ENCODE measurements around the gene RPS15.

The RPS15 gene

GRCh38 chr19:1481224-1481892 lies 43.2 kb downstream of the RPS15 start:
- no peak overlapping the region for H3K27ac Mint-ChIP-seq
- no peak overlapping the region for H3K4me3 Mint-ChIP-seq
- H3K36me3 Mint-ChIP-seq (ENCODE audit: low read depth): peaks cover 3% of the 10 kb centered on the region
- H3K27me3 Mint-ChIP-seq (ENCODE audit: low read depth): no peaks in the 10 kb centered on the region
- no peaks in the 10 kb centered on the region for H3K9me3 Mint-ChIP-seq
- peaks cover 12% of the 10 kb centered on the region for H3K4me1 Mint-ChIP-seq (ENCODE audit: low read depth)

GRCh38 chr19:1481893-1482360 lies 43.7 kb downstream of the RPS15 start:
- H3K27ac Mint-ChIP-seq: no peak overlapping the region
- peaks cover 3% of the 10 kb centered on the region for H3K36me3 Mint-ChIP-seq (ENCODE audit: low read depth)
- H3K9me3 Mint-ChIP-seq: no peaks in the 10 kb centered on the region
- peaks cover 12% of the 10 kb centered on the region for H3K4me1 Mint-ChIP-seq (ENCODE audit: low read depth)
- no peak overlapping the region for H3K4me3 Mint-ChIP-seq
- no peaks in the 10 kb centered on the region for H3K27me3 Mint-ChIP-seq (ENCODE audit: low read depth)

- H3K27ac Mint-ChIP-seq: no peak overlapping the region
- peaks cover 7% of the 10 kb centered on the region for H3K4me1 Mint-ChIP-seq (ENCODE audit: low read depth)
- no peaks in the 10 kb centered on the region for H3K9me3 Mint-ChIP-seq
- H3K27me3 Mint-ChIP-seq (ENCODE audit: low read depth): no peaks in the 10 kb centered on the region
- H3K4me3 Mint-ChIP-seq: no peak overlapping the region
- peaks cover 3% of the 10 kb centered on the region for H3K36me3 Mint-ChIP-seq (ENCODE audit: low read depth)
Measured at GRCh38 chr19:1482361-1483130, 44.4 kb downstream of the RPS15 start.

GRCh38 chr19:1483131-1483978 lies 45.2 kb downstream of the RPS15 start:
- Mint-ChIP-seq H3K4me3 (no peak overlapping the region), H3K36me3 (ENCODE audit: low read depth) (peaks cover 3% of the 10 kb centered on the region), H3K4me1 (ENCODE audit: low read depth) (peaks cover 7% of the 10 kb centered on the region), H3K27ac (no peak overlapping the region), H3K9me3 (no peaks in the 10 kb centered on the region), H3K27me3 (ENCODE audit: low read depth) (no peaks in the 10 kb centered on the region)

GRCh38 chr19:1483979-1484428 lies 45.8 kb downstream of the RPS15 start:
- Mint-ChIP-seq H3K27ac (no peak overlapping the region), H3K9me3 (no peaks in the 10 kb centered on the region), H3K27me3 (ENCODE audit: low read depth) (no peaks in the 10 kb centered on the region), H3K36me3 (ENCODE audit: low read depth) (peaks cover 2% of the 10 kb centered on the region), H3K4me1 (ENCODE audit: low read depth) (peaks cover 6% of the 10 kb centered on the region), H3K4me3 (no peak overlapping the region)

GRCh38 chr19:1486720-1487575 lies 48.8 kb downstream of the RPS15 start:
- Mint-ChIP-seq H3K27me3 (ENCODE audit: low read depth) (peaks cover 9% of the 10 kb centered on the region), H3K36me3 (ENCODE audit: low read depth) (no peaks in the 10 kb centered on the region), H3K27ac (no peak overlapping the region), H3K4me3 (no peak overlapping the region), H3K9me3 (no peaks in the 10 kb centered on the region), H3K4me1 (ENCODE audit: low read depth) (peaks cover 5% of the 10 kb centered on the region)

- H3K4me1 Mint-ChIP-seq (ENCODE audit: low read depth): peaks cover 5% of the 10 kb centered on the region
- H3K9me3 Mint-ChIP-seq: no peaks in the 10 kb centered on the region
- peaks cover 16% of the 10 kb centered on the region for H3K27me3 Mint-ChIP-seq (ENCODE audit: low read depth)
- no peak overlapping the region for H3K27ac Mint-ChIP-seq
- H3K36me3 Mint-ChIP-seq (ENCODE audit: low read depth): no peaks in the 10 kb centered on the region
- H3K4me3 Mint-ChIP-seq: no peak overlapping the region
Measured at GRCh38 chr19:1487576-1488281, 49.5 kb downstream of the RPS15 start.

- no peaks in the 10 kb centered on the region for H3K36me3 Mint-ChIP-seq (ENCODE audit: low read depth)
- no peak overlapping the region for H3K4me3 Mint-ChIP-seq
- peaks cover 19% of the 10 kb centered on the region for H3K27me3 Mint-ChIP-seq (ENCODE audit: low read depth)
- peak overlapping the region; percentile 65 for H3K27ac Mint-ChIP-seq
- H3K9me3 Mint-ChIP-seq: no peaks in the 10 kb centered on the region
- peaks cover 5% of the 10 kb centered on the region for H3K4me1 Mint-ChIP-seq (ENCODE audit: low read depth)
Measured at GRCh38 chr19:1488282-1488601, 50.0 kb downstream of the RPS15 start.

- peak overlapping the region; percentile 56 for H3K4me3 Mint-ChIP-seq
- H3K36me3 Mint-ChIP-seq (ENCODE audit: low read depth): no peaks in the 10 kb centered on the region
- peaks cover 19% of the 10 kb centered on the region for H3K27me3 Mint-ChIP-seq (ENCODE audit: low read depth)
- no peaks in the 10 kb centered on the region for H3K9me3 Mint-ChIP-seq
- no peak overlapping the region for H3K27ac Mint-ChIP-seq
- peaks cover 5% of the 10 kb centered on the region for H3K4me1 Mint-ChIP-seq (ENCODE audit: low read depth)
Measured at GRCh38 chr19:1489463-1490310, 51.5 kb downstream of the RPS15 start.

All from T-helper 1 cell treated with Interleukin-12 subunit alpha and Interleukin-12 subunit beta and Interleukin-4 antibody, amounts not matched to agents 30 μg/mL and 1 μg/mL, for 36 hours (primary cell).